Measurements from ENCODE around the gene PCDHB6. TPM values are rescaled to one million over a fixed set of nuclear protein-coding genes. Genes with fewer than 3 reads are reported as not detected.
"Not testable (repeated sequence)": the region's sequence is repeated elsewhere in the genome, so short reads cannot be mapped to it uniquely, and the experiment has no call there.

Gene PCDHB6
- total and polyA plus RNA-seq, 2 donors (not counting 1 experiment from before 2014, with no cell fraction given), result 0.33 to 0.42 TPM

DNA sequence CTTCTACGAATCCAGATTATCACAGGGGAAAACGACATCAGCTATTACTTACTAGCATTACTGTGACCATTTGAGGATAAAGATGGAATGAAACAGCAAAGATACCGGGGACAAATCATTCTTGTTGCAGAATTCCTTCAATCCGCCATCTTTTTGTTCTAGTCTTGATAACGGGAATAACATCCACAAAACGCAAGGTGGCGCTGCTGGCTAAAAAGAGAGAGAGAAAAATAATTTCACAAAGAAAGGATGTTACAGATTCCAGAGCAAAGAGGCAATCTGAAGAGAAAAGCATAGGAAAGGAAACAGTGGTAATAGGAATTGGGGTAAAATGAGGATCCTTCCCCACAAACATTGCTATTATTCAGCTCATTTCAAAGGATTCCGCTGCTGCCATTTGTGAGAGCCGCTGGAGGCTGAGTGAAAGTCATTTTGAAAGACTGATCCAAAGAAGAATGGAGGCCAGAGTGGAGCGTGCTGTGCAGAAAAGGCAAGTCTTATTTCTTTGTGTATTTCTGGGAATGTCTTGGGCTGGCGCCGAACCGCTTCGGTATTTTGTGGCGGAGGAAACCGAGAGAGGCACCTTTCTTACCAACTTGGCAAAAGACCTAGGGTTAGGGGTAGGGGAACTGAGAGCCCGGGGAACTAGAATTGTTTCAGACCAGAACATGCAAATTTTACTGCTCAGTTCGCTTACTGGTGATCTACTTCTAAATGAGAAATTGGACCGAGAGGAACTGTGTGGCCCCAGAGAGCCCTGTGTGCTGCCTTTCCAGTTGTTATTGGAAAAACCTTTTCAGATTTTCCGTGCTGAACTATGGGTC lies 22.7 kb downstream of the PCDHB6 start, which contains the start of gene PCDHB7:
Gene PCDHB7, plus strand, starts transcription at position 264 of the 824 bp plus-strand sequence. Its CDS starts 192 bp downstream, at position 456.
- Histone ChIP-seq H3K4me3 (replicated peaks in 1 of 4; ENCODE audit: control extremely low read depth in 1 of 4, insufficient read depth in 1 of 4, low read depth in 3 of 4, low read length in 4 of 4) (peak within 1 kb of the TSS in 2 of 4 experiments; percentile 28 to 30), H3K27me3 (ENCODE audit: control insufficient read depth, insufficient read depth, low read length) (no peaks in the 10 kb centered on the region), H4K20me1 (ENCODE audit: control insufficient read depth, extremely low read depth, insufficient read depth, low read length) (no peaks in the 10 kb centered on the region), H3K4me2 (ENCODE audit: extremely low read depth, insufficient read depth, low read length) (no peak within 1 kb of the TSS), H3K79me2 (ENCODE audit: control insufficient read depth, insufficient read depth, low read length) (no peaks in the 10 kb centered on the region), H3K9ac (ENCODE audit: insufficient read depth, low read length) (no peak within 1 kb of the TSS), H3K4me1 (ENCODE audit: control insufficient read depth, extremely low read depth, insufficient read depth, low read length) (no peaks in the 10 kb centered on the region), H3K27ac (ENCODE audit: insufficient read depth, low read length) (no peak within 1 kb of the TSS), H2AFZ (ENCODE audit: low read length) (no peak within 1 kb of the TSS), H3K9me3 (ENCODE audit: control insufficient read depth, insufficient read depth, low read depth, low read length) (no peaks in the 10 kb centered on the region), H3K36me3 (ENCODE audit: control insufficient read depth, insufficient read depth, low read length) (no peaks in the 10 kb centered on the region)
- no peak for TF ChIP-seq EZH2 (IDR thresholded peaks at IDR 0.05; ENCODE audit: low read length, missing control alignments)
- TF ChIP-seq CTCF (conservative IDR thresholded peaks at IDR 0.05 in 1 of 2, IDR thresholded peaks at IDR 0.05 in 1 of 2; ENCODE audit: low read depth in 1 of 2, low read length in 2 of 2), result peak in 1 of 2 donors; percentile 24
- DNase-seq (ENCODE audit: low read depth in 2 of 2), result peak; percentile 3 to 24

GRCh38 chr5:141174291-141175104 lies 24.6 kb downstream of the PCDHB6 start:
- not testable (repeated sequence) for H3K27me3 ChIP-seq (ENCODE audit: control insufficient read depth, insufficient read depth, low read length); H3K4me1 ChIP-seq (ENCODE audit: control insufficient read depth, extremely low read depth, insufficient read depth, low read length); H3K4me3 ChIP-seq (replicated peaks in 1 of 4; ENCODE audit: control extremely low read depth in 1 of 4, insufficient read depth in 1 of 4, low read depth in 3 of 4, low read length in 4 of 4); H3K27ac ChIP-seq (ENCODE audit: insufficient read depth, low read length); H3K9ac ChIP-seq (ENCODE audit: insufficient read depth, low read length); H3K9me3 ChIP-seq (ENCODE audit: control insufficient read depth, insufficient read depth, low read depth, low read length); H3K79me2 ChIP-seq (ENCODE audit: control insufficient read depth, insufficient read depth, low read length); H4K20me1 ChIP-seq (ENCODE audit: control insufficient read depth, extremely low read depth, insufficient read depth, low read length); DNase-seq (ENCODE audit: low read depth in 2 of 2); H2AFZ ChIP-seq (ENCODE audit: low read length); H3K36me3 ChIP-seq (ENCODE audit: control insufficient read depth, insufficient read depth, low read length); H3K4me2 ChIP-seq (ENCODE audit: extremely low read depth, insufficient read depth, low read length)

DNA sequence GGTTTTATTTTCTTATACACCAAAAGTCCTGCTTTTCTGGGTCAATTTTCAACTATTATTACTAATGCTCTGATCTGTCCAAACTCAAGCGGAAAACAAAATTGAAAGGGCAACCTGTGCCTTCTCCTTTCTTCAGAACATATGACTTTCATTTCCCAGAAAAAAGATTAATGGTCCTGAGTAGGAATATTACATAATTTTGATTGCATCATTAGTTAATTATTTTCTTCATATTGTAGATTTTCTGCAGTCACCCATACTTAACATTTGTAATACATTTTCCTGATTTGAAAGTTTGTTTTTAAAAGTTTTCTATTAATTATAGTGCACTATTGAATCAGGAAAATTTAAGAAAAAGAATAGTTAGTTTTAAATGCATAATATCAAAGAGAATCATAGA lies 26.1 kb downstream of the PCDHB6 start:
- no peak for TF ChIP-seq CTCF (conservative IDR thresholded peaks at IDR 0.05 in 1 of 2, IDR thresholded peaks at IDR 0.05 in 1 of 2; ENCODE audit: low read depth in 1 of 2, low read length in 2 of 2)
- no peak for TF ChIP-seq EZH2 (IDR thresholded peaks at IDR 0.05; ENCODE audit: low read length, missing control alignments)
- no peaks in the 10 kb centered on the region for H3K36me3 ChIP-seq (ENCODE audit: control insufficient read depth, insufficient read depth, low read length)
- no peak for DNase-seq (ENCODE audit: low read depth in 2 of 2)
- H3K79me2 ChIP-seq (ENCODE audit: control insufficient read depth, insufficient read depth, low read length), result no peaks in the 10 kb centered on the region
- H2AFZ ChIP-seq (ENCODE audit: low read length), result no peak overlapping the region
- no peak overlapping the region for H3K4me3 ChIP-seq (replicated peaks in 1 of 4; ENCODE audit: control extremely low read depth in 1 of 4, insufficient read depth in 1 of 4, low read depth in 3 of 4, low read length in 4 of 4)
- H4K20me1 ChIP-seq (ENCODE audit: control insufficient read depth, extremely low read depth, insufficient read depth, low read length), result no peaks in the 10 kb centered on the region
- H3K4me1 ChIP-seq (ENCODE audit: control insufficient read depth, extremely low read depth, insufficient read depth, low read length), result no peaks in the 10 kb centered on the region
- H3K9ac ChIP-seq (ENCODE audit: insufficient read depth, low read length), result no peak overlapping the region
- H3K4me2 ChIP-seq (ENCODE audit: extremely low read depth, insufficient read depth, low read length), result no peak overlapping the region
- H3K27me3 ChIP-seq (ENCODE audit: control insufficient read depth, insufficient read depth, low read length), result no peaks in the 10 kb centered on the region
- H3K9me3 ChIP-seq (ENCODE audit: control insufficient read depth, insufficient read depth, low read depth, low read length), result no peaks in the 10 kb centered on the region
- no peak overlapping the region for H3K27ac ChIP-seq (ENCODE audit: insufficient read depth, low read length)

DNA sequence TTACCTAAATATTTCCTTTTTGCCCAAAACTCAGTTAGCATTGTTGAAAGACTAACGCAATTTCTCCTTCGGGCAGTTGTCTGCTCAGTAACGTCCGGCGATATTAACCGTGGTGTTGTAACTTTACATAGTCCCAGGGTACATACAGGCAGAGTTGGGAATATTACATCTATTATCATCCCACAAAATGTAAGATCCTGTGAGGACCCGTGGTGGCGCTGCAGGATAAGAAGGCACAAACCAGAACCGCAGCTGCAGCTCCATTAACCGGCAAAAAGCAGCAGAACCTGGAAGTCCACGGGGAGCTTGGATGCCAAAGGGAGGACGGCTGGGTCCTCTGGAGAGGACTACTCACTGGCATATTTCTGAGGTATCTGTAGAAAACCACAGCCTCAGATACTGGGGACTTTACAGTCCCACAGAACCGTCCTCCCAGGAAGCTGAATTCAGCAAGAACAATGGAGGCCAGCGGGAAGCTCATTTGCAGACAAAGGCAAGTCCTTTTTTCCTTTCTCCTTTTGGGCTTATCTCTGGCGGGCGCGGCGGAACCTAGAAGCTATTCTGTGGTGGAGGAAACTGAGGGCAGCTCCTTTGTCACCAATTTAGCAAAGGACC lies 27.8 kb downstream of the PCDHB6 start, which contains the start of gene PCDHB8:
Gene PCDHB8, plus strand, starts transcription at position 214 of the 615 bp plus-strand sequence. Its CDS starts 245 bp downstream, at position 459.
- not testable (repeated sequence) for H3K4me1 ChIP-seq (ENCODE audit: control insufficient read depth, extremely low read depth, insufficient read depth, low read length); DNase-seq (ENCODE audit: low read depth in 2 of 2); H3K9me3 ChIP-seq (ENCODE audit: control insufficient read depth, insufficient read depth, low read depth, low read length); H3K9ac ChIP-seq (ENCODE audit: insufficient read depth, low read length); H3K27ac ChIP-seq (ENCODE audit: insufficient read depth, low read length); H3K79me2 ChIP-seq (ENCODE audit: control insufficient read depth, insufficient read depth, low read length); H3K36me3 ChIP-seq (ENCODE audit: control insufficient read depth, insufficient read depth, low read length); H4K20me1 ChIP-seq (ENCODE audit: control insufficient read depth, extremely low read depth, insufficient read depth, low read length); H3K4me3 ChIP-seq (replicated peaks in 1 of 4; ENCODE audit: control extremely low read depth in 1 of 4, insufficient read depth in 1 of 4, low read depth in 3 of 4, low read length in 4 of 4); H3K4me2 ChIP-seq (ENCODE audit: extremely low read depth, insufficient read depth, low read length); H3K27me3 ChIP-seq (ENCODE audit: control insufficient read depth, insufficient read depth, low read length); H2AFZ ChIP-seq (ENCODE audit: low read length)

DNA sequence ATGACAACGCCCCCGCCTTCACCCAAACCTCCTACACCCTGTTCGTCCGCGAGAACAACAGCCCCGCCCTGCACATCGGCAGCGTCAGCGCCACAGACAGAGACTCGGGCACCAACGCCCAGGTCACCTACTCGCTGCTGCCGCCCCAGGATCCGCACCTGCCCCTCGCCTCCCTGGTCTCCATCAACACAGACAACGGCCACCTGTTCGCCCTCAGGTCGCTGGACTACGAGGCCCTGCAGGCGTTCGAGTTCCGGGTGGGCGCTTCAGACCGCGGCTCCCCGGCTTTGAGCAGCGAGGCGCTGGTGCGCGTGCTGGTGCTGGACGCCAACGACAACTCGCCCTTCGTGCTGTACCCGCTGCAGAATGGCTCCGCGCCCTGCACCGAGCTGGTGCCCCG lies 29.5 kb downstream of the PCDHB6 start:
- H3K27me3 ChIP-seq (ENCODE audit: control insufficient read depth, insufficient read depth, low read length); H2AFZ ChIP-seq (ENCODE audit: low read length); H3K4me1 ChIP-seq (ENCODE audit: control insufficient read depth, extremely low read depth, insufficient read depth, low read length); H4K20me1 ChIP-seq (ENCODE audit: control insufficient read depth, extremely low read depth, insufficient read depth, low read length); H3K36me3 ChIP-seq (ENCODE audit: control insufficient read depth, insufficient read depth, low read length); DNase-seq (ENCODE audit: low read depth in 2 of 2); H3K9me3 ChIP-seq (ENCODE audit: control insufficient read depth, insufficient read depth, low read depth, low read length); H3K79me2 ChIP-seq (ENCODE audit: control insufficient read depth, insufficient read depth, low read length); H3K9ac ChIP-seq (ENCODE audit: insufficient read depth, low read length); H3K4me3 ChIP-seq (replicated peaks in 1 of 4; ENCODE audit: control extremely low read depth in 1 of 4, insufficient read depth in 1 of 4, low read depth in 3 of 4, low read length in 4 of 4); H3K27ac ChIP-seq (ENCODE audit: insufficient read depth, low read length); H3K4me2 ChIP-seq (ENCODE audit: extremely low read depth, insufficient read depth, low read length): not testable (repeated sequence)
